ENCODE data around the gene MRPS24. TPM values are rescaled to one million over a fixed set of nuclear protein-coding genes. Genes with fewer than 3 reads are reported as not detected.

Gene MRPS24
- total RNA-seq (2022; extraction: Qiagen RNA extraction): 227 to 263 TPM (median 250 TPM) in 5 replicates

GRCh38 chr7:43869006-43869866 lies at the start of gene MRPS24:
TSS of gene MRPS24 (minus strand) at chr7:43869517. CDS start at chr7:43869495, 22 bp downstream.

GRCh38 chr7:43906331-43907010 lies 37.2 kb upstream of the MRPS24 start, which contains the start of gene URGCP:
TSS of gene URGCP (minus strand) at chr7:43906596. CDS start at chr7:43906575, 21 bp downstream.

Other genes with a start within 250 kb of the MRPS24 start
- 81.3 to 90.0 TPM (median 84.6 TPM) in 5 replicates for gene COA1, start 140.0 kb downstream of the MRPS24 start, total RNA-seq (2022; extraction: Qiagen RNA extraction)
- gene BLVRA, start 110.8 kb downstream of the MRPS24 start, total RNA-seq (2022; extraction: Qiagen RNA extraction): 71.9 to 86.5 TPM (median 74.9 TPM) in 5 replicates
- gene URGCP, start 37.1 kb upstream of the MRPS24 start, total RNA-seq (2022; extraction: Qiagen RNA extraction): 25.9 to 28.5 TPM (median 28.1 TPM) in 5 replicates
- 7.9 to 11.5 TPM (median 9.6 TPM) in 5 replicates for gene UBE2D4, start 56.9 kb upstream of the MRPS24 start, total RNA-seq (2022; extraction: Qiagen RNA extraction)
- gene SPDYE1, start 128.4 kb upstream of the MRPS24 start, total RNA-seq (2022; extraction: Qiagen RNA extraction): not detected in 5 replicates
- 66.0 to 71.9 TPM (median 71.2 TPM) in 5 replicates for gene DBNL, start 175.2 kb upstream of the MRPS24 start, total RNA-seq (2022; extraction: Qiagen RNA extraction)
- gene PGAM2, start 196.1 kb upstream of the MRPS24 start, total RNA-seq (2022; extraction: Qiagen RNA extraction): not detected in 5 replicates
- gene POLM, start 213.0 kb upstream of the MRPS24 start, total RNA-seq (2022; extraction: Qiagen RNA extraction): 6.4 to 7.3 TPM (median 7.0 TPM) in 5 replicates
- gene AEBP1, start 234.8 kb upstream of the MRPS24 start, total RNA-seq (2022; extraction: Qiagen RNA extraction): 0.06 TPM in 1 of 5 replicates, not detected in the others

Measured in A549 treated with AZD2906 at 1 μM for 4 hours (cell line).